GM21447 (cell line): ENCODE measurements around the gene PHACTR3.

ENCODE experiments used
- ATAC-seq: cut with Tn5 transposase; IDR thresholded peaks from one replicate; pipeline ENCODE4 v1.9.1; 2021; ENCODE audit not compliant: unreplicated experiment

PHACTR3 gene

GRCh38 chr20:59772931-59773913, 168.9 kb downstream of the PHACTR3 start:
- no peak for ATAC-seq

GRCh38 chr20:59774204-59774641, 169.9 kb downstream of the PHACTR3 start:
- no peak for ATAC-seq

GRCh38 chr20:59774921-59775686, 170.8 kb downstream of the PHACTR3 start:
- no peak for ATAC-seq

- no peak for ATAC-seq
These were observed 171.3 kb downstream of the PHACTR3 start for GRCh38 chr20:59775687-59776055.

DNA sequence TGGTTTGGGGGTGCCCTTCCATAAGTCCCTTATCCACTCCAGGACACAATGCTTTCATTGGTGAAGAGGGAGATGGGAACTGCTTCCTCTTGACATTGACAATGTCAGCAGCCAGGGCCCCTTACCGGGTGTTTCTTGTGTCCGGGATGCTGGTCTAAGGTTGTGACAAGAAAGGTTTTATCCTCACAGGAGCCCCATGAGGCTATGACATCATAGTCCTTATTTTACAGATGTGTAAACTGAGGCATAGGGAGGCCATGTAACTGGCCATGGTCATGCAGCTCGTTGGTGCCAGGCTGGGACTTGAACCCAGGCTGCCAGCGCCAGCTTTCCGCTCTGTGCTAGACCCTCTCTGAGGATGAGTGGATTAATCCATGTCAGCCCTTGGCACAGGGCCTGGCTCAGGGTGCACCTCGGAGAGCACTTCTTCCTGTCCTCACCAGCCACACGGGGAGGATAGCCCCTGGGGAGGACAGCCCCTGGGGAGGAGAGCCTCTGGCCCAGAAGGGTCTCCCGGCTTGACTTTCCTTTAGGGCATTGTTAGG, 171.8 kb downstream of the PHACTR3 start:
- ATAC-seq: no peak

DNA sequence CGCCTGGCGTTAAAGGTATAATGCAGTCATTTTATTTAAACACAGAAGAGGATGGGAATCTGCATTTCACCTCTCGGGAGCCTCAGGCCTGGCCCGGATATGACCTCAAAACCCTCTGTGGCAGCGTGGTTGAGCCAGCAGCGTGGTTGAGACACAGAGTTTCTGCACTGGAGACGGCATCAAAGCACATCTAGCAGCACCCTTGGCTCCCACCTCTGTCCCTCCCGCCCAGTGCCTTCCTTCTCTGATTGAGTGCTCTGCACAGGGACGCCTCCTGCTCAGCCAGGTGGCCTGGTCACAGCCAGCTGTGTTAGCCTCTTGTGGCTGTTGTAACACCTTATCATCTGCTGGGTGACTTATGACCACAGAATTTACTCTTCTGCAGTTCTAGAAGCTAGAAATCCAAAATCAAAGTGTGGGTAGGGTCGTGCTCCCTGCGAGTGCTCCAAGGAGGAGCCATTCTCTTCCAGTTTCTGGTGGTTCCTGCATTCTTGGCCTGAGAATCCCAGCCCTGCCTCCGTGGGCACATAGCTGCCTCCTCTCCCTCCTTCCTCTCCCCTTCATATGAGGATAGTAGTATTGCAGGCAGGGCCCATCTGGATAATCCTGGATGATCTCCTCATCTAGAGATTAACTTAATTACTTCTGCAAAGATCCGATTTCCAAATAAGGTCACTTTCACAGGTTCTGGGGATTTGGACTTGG, 172.4 kb downstream of the PHACTR3 start:
- ATAC-seq: no peak

DNA sequence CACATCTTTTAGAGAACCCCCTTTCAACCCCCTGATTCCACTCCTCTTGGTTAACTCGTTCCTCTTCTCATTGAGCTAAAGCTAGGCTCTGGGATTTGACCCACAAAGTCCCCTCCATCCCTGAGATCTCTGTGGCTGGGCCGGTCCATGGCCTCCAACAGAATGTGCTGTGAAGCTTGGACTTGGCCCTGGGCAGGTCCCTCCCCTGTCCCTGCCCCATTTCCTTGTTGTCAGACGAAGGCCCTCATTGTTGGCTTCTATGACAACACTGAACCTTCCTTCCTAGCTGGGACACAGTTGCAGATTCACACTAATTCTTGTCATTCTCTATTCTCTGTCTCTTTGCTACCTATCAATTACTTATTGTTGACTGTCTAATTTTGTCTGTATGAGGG, 173.0 kb downstream of the PHACTR3 start:
- no peak for ATAC-seq

- ATAC-seq: no peak
These were observed 173.7 kb downstream of the PHACTR3 start for GRCh38 chr20:59777814-59778575.

DNA sequence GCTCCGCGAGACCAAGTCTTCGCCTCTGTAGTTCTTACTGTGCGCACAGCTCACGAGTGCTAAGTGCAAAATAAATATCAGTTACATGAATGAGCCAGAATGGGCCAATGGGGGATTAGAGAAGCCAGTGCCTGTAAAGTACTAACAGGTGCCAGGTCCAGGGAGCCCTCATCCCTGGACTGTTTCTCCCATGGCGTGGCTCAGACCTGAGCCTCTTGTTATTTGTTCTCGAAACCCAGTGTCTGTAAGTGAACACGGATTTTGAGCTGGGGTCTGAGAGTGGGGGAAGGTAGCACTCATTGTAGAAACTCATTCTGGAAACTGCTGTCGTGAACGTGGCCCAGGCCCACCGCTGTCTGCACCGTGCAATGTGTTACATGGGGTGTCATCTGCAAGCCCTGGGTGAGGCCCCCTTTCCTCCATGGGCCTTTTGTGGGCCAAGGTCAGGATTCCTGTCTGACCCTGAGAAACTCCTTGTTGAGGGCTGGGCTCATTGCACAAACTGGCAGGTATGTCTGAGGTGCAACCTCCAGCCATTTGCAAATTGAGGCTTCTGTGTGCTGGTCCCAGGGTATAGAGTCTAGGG, 174.4 kb downstream of the PHACTR3 start:
- ATAC-seq: no peak

GRCh38 chr20:59779656-59780380, 175.5 kb downstream of the PHACTR3 start:
- ATAC-seq: no peak

DNA sequence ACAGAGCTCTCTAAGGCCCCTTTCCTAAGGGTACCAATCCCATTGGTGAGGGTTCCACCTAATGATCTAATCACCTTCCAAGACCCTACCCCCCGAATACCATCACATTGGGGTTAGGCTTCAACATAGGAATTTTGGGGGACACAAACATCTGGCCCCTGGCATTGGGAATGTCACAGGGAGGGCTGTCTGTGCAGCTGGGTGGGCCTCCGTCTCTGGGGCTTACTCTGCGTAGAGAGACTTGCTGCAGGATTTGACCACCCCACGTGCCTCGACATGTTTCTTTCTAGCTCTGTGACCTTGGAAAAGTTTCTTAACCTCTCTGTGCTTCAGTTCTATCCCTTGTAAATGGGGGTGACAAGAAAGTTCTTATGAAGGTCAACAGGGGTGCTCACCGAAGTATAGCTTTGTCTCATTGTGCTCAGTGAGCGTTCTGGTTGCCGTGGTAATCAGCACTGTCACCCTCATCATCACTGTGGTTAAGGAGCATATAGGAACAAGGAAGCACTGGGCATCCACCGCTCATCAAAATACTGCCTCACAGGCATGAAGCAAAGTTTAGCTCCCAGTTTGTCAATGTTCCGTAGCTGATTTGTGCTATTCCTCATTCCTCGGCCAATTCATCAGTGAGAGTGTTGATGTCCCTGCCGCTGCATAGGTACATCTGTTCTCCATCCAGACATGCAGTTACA, 176.3 kb downstream of the PHACTR3 start:
- ATAC-seq: no peak

GRCh38 chr20:59781226-59781625, 176.9 kb downstream of the PHACTR3 start:
- no peak for ATAC-seq

DNA sequence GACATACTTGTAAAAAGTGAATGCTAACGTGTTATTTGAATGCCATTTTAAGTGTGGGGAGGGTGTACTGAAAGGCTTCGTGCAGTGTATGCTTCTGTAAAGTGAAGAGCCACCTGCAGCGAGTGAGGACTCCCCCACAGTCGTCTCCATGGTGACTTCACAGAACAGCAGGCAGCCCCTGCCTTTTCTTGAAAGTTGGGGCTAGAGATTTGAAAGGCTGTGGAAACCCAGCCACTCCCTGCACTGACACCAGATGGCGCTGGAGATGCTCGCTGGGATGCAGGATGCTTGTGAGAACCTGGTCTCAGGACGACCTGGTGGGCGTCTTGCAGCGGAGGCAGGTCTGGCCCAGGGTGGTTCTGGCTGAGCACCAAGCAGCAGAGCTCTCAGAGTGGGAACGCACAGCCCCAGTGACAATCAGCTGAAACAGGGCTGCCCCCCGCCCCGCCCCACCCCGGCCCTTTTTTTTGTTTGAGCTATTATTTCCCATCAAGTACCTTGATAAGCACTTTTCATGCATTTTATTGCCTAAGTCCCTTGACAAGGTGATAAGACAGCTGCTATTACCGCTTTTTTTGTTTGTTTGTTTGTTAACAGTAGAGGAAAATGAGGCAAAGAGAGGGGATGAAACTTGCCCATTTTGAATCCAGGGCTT, 178.8 kb downstream of the PHACTR3 start:
- ATAC-seq: no peak

DNA sequence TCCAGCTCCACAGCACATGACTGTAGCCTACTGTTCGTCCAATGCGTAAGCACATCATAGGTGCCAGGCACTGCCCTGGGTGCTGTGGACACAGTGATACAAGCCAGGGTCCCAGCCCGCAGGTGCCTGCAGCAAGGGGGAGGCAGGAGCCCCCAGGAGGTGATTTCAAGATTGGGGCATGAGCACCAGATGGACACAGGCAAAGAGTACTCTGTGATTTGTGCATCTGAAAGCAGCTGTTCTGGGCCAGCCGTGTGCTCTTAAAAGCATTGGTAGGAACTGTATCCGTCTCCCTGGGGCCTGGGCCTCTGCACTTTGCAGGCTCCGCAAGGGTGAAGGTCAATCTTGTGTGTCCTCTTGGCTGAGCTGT, 179.3 kb downstream of the PHACTR3 start:
- no peak for ATAC-seq

- no peak for ATAC-seq
These were observed 180.0 kb downstream of the PHACTR3 start for GRCh38 chr20:59784365-59784764.

- ATAC-seq: no peak
These were observed 180.7 kb downstream of the PHACTR3 start for GRCh38 chr20:59784791-59785668.

DNA sequence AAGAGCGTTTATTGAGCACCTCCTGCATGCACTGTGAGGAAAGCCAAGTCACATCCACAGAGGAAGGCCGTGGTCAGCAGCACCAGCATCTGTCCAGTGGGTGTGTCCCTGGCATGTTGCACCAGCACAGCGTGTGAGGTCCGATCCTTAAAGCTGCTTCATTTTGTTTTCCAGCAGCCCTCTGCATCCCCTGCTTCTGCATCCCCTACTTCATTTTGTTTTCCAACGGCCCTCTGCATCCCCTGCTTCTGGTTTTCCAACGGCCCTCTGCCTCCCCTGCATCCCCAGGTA, 181.3 kb downstream of the PHACTR3 start:
- ATAC-seq: no peak
